Ishikawa (cell line): ENCODE data around the gene CFAP61.

Experiments used
- CEBPB ChIP-seq: IDR thresholded peaks from 2 replicates; pipeline ENCODE4 v1.6.1; 2012
- CREB1 ChIP-seq: IDR thresholded peaks from 2 replicates; pipeline ENCODE4 v1.6.1; 2012; ENCODE audit warnings: low read depth
- EGR1 ChIP-seq: IDR thresholded peaks from 2 replicates; pipeline ENCODE4 v1.6.1; 2012
- EP300 ChIP-seq: IDR thresholded peaks from 2 replicates; pipeline ENCODE4 v1.6.1; 2012; ENCODE audit warnings: borderline replicate concordance
- FOXM1 ChIP-seq: IDR thresholded peaks from 2 replicates; pipeline ENCODE4 v1.6.1; 2012; ENCODE audit warnings: low read depth, borderline replicate concordance
- NFIC ChIP-seq: IDR thresholded peaks from 2 replicates; pipeline ENCODE4 v1.6.1; 2012
- RAD21 ChIP-seq: IDR thresholded peaks from 2 replicates; pipeline ENCODE4 v1.6.1; 2012; ENCODE audit warnings: low read depth
- REST ChIP-seq: IDR thresholded peaks from 2 replicates; pipeline ENCODE4 v1.6.1; 2012; ENCODE audit warnings: low read depth, mild to moderate bottlenecking
- TAF1 ChIP-seq: IDR thresholded peaks from 2 replicates; pipeline ENCODE4 v1.6.1; 2012; ENCODE audit warnings: low read depth, mild to moderate bottlenecking
- TCF12 ChIP-seq: IDR thresholded peaks from 2 replicates; pipeline ENCODE4 v1.6.1; 2012; ENCODE audit warnings: low read depth
- TEAD4 ChIP-seq: IDR thresholded peaks from 2 replicates; pipeline ENCODE4 v1.6.1; 2012
- YY1 ChIP-seq: IDR thresholded peaks from 2 replicates; pipeline ENCODE4 v1.6.1; 2012; ENCODE audit warnings: low read depth
- ZBTB7A ChIP-seq: IDR thresholded peaks from 2 replicates; pipeline ENCODE4 v1.6.1; 2012; ENCODE audit warnings: low read depth
- TF ChIP-seq, protein P1 (sequence below): IDR thresholded peaks from 2 replicates; pipeline ENCODE4 v1.6.1; 2012
- TF ChIP-seq, protein P2 (sequence below): IDR thresholded peaks from 2 replicates; pipeline ENCODE4 v1.6.1; 2012

CFAP61 gene

GRCh38 chr20:20251317-20251716 is 199.0 kb downstream of the CFAP61 start:
- TF ChIP-seq, protein P1, sequence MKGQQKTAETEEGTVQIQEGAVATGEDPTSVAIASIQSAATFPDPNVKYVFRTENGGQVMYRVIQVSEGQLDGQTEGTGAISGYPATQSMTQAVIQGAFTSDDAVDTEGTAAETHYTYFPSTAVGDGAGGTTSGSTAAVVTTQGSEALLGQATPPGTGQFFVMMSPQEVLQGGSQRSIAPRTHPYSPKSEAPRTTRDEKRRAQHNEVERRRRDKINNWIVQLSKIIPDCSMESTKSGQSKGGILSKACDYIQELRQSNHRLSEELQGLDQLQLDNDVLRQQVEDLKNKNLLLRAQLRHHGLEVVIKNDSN = no peak
- TF ChIP-seq YY1 (no peak), RAD21 (no peak), TCF12 (no peak), ZBTB7A (no peak), TEAD4 (no peak), TAF1 (no peak), CREB1 (no peak)
- TF ChIP-seq, protein P2, sequence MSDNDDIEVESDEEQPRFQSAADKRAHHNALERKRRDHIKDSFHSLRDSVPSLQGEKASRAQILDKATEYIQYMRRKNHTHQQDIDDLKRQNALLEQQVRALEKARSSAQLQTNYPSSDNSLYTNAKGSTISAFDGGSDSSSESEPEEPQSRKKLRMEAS = no peak

- TF ChIP-seq ZBTB7A (no peak), REST (no peak), CREB1 (no peak), NFIC (no peak), TCF12 (no peak), EP300 (no peak), YY1 (no peak), FOXM1 (no peak), TEAD4 (no peak), RAD21 (no peak), TAF1 (no peak), EGR1 (no peak)
- TF ChIP-seq, protein P2 = no peak
- TF ChIP-seq, protein P1 = no peak
These were observed 199.5 kb downstream of the CFAP61 start for GRCh38 chr20:20251836-20252235.

GRCh38 chr20:20253039-20253743 is 200.9 kb downstream of the CFAP61 start:
- TF ChIP-seq TEAD4 (no peak), NFIC (no peak), TCF12 (no peak), EGR1 (no peak), YY1 (no peak), REST (no peak), CREB1 (no peak), EP300 (no peak), TAF1 (no peak), RAD21 (no peak), CEBPB (no peak), ZBTB7A (no peak), FOXM1 (no peak)
- TF ChIP-seq, protein P2 = no peak
- TF ChIP-seq, protein P1 = no peak

- TF ChIP-seq, protein P2 = no peak
- TF ChIP-seq TAF1 = no peak
- no peak for TF ChIP-seq RAD21
- no peak for TF ChIP-seq CEBPB
- TF ChIP-seq FOXM1 = no peak
- no peak for TF ChIP-seq YY1
- TF ChIP-seq EGR1 = no peak
- TF ChIP-seq ZBTB7A = no peak
- no peak for TF ChIP-seq CREB1
- TF ChIP-seq REST = no peak
- TF ChIP-seq TCF12 = no peak
- TF ChIP-seq EP300 = no peak
- TF ChIP-seq, protein P1 = no peak
- no peak for TF ChIP-seq NFIC
- no peak for TF ChIP-seq TEAD4
These were observed 201.5 kb downstream of the CFAP61 start for GRCh38 chr20:20253744-20254330.
